ENCODE results near the gene IGHMBP2.

DNA sequence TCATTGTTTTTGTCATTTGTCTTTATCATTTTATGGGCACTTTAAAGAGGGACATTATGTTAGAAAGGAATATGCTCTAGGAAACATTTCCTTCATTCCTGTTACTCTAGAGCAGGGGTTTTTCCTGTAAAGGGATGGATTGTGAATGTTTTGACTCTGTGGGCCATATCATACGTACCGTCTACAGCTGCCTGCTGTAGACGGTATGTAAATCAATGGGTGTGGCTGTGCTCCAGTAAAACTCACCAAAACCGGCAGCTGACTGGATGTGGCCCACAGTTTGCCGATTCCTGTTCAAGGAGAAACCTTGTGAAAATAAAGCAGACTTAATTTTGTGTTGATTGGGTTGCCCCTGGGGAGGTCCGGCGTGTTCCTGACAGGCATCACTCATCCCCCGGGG, 7.3 kb downstream of the IGHMBP2 start:
- TF ChIP-seq CTCF (conservative IDR thresholded peaks at IDR 0.05; ENCODE audit: low read length) (no peak), EZH2phosphoT487 (IDR thresholded peaks at IDR 0.05; ENCODE audit: borderline replicate concordance, low read depth, low read length) (no peak)
